Hematopoietic multipotent progenitor cell treated with erythropoietin and hydrocortisone succinate and interleukin-3 and kit ligand, for 8 days (in vitro differentiated cells): Measurements from ENCODE around the gene SLC16A5.

Experiments
- DNase-seq: peaks from one replicate; pipeline ENCODE4 v3.0.0-alpha.2; 2015

Gene SLC16A5

GRCh38 chr17:75088465-75089417 lies 987 bp downstream of the SLC16A5 start:
- no peak for DNase-seq

GRCh38 chr17:75090871-75091854 lies 3.4 kb downstream of the SLC16A5 start:
- peak; percentile 49 for DNase-seq

GRCh38 chr17:75091855-75092327 lies 4.1 kb downstream of the SLC16A5 start:
- DNase-seq: peak; percentile 51

- no peak for DNase-seq
These were observed 5.9 kb downstream of the SLC16A5 start for GRCh38 chr17:75093548-75094158.

GRCh38 chr17:75094871-75095399 lies 7.2 kb downstream of the SLC16A5 start:
- no peak for DNase-seq

- DNase-seq: peak; percentile 90
These were observed 8.4 kb downstream of the SLC16A5 start for GRCh38 chr17:75096082-75096625.

GRCh38 chr17:75097865-75098264 lies 10.1 kb downstream of the SLC16A5 start:
- DNase-seq: no peak

GRCh38 chr17:75098861-75099260 lies 11.1 kb downstream of the SLC16A5 start:
- DNase-seq: no peak

GRCh38 chr17:75099881-75100595 lies 12.3 kb downstream of the SLC16A5 start:
- DNase-seq: no peak

GRCh38 chr17:75102385-75102821 lies 14.6 kb downstream of the SLC16A5 start:
- no peak for DNase-seq

GRCh38 chr17:75103601-75104554 lies 16.1 kb downstream of the SLC16A5 start:
- DNase-seq: no peak

- DNase-seq: peak; percentile 51
These were observed 17.6 kb downstream of the SLC16A5 start for GRCh38 chr17:75105126-75106080.

- DNase-seq: no peak
These were observed 20.4 kb downstream of the SLC16A5 start for GRCh38 chr17:75108193-75108592.

- DNase-seq: no peak
These were observed 21.3 kb downstream of the SLC16A5 start for GRCh38 chr17:75109046-75109406.

GRCh38 chr17:75109407-75110233 lies 21.9 kb downstream of the SLC16A5 start, which contains the start of gene ARMC7:
Gene ARMC7 (plus strand): TSS chr17:75109969. CDS start chr17:75110289, 320 bp downstream.
- peak; percentile 83 for DNase-seq

- peak; percentile 55 for DNase-seq
These were observed 22.6 kb downstream of the SLC16A5 start for GRCh38 chr17:75110234-75110937.

GRCh38 chr17:75111777-75112335 lies 24.1 kb downstream of the SLC16A5 start:
- no peak for DNase-seq
